ENCODE results near the gene ARMC3.
"Not testable (repeated sequence)": the region's sequence is repeated elsewhere in the genome, so short reads cannot be mapped to it uniquely, and the experiment has no call there.

DNA sequence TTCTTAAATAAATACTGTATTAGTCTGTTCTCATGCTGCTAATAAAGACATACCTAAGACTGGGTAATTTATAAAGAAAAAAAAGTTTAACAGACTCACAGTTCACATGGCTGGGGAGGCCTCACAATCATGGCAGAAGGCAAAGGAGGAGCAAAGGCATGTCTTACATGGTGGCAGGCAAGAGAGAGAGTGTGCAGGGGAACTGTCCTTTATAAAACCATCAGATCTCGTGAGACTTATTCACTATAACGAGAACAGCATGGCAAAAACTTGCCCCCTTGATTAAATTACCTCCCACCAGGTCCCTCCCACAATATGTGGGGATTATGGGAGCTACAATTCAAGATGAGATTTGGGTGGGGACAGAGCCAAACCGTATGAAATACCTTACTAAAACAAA is 25.7 kb upstream of the ARMC3 start:
- TF ChIP-seq, protein P1, sequence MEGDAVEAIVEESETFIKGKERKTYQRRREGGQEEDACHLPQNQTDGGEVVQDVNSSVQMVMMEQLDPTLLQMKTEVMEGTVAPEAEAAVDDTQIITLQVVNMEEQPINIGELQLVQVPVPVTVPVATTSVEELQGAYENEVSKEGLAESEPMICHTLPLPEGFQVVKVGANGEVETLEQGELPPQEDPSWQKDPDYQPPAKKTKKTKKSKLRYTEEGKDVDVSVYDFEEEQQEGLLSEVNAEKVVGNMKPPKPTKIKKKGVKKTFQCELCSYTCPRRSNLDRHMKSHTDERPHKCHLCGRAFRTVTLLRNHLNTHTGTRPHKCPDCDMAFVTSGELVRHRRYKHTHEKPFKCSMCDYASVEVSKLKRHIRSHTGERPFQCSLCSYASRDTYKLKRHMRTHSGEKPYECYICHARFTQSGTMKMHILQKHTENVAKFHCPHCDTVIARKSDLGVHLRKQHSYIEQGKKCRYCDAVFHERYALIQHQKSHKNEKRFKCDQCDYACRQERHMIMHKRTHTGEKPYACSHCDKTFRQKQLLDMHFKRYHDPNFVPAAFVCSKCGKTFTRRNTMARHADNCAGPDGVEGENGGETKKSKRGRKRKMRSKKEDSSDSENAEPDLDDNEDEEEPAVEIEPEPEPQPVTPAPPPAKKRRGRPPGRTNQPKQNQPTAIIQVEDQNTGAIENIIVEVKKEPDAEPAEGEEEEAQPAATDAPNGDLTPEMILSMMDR (IDR thresholded peaks at IDR 0.05) = not testable (repeated sequence)
- not testable (repeated sequence) for TF ChIP-seq EP300, POLR2A, POLR2AphosphoS5 (IDR thresholded peaks at IDR 0.05)
